ENCODE measurements around the gene CDH23.

DNA sequence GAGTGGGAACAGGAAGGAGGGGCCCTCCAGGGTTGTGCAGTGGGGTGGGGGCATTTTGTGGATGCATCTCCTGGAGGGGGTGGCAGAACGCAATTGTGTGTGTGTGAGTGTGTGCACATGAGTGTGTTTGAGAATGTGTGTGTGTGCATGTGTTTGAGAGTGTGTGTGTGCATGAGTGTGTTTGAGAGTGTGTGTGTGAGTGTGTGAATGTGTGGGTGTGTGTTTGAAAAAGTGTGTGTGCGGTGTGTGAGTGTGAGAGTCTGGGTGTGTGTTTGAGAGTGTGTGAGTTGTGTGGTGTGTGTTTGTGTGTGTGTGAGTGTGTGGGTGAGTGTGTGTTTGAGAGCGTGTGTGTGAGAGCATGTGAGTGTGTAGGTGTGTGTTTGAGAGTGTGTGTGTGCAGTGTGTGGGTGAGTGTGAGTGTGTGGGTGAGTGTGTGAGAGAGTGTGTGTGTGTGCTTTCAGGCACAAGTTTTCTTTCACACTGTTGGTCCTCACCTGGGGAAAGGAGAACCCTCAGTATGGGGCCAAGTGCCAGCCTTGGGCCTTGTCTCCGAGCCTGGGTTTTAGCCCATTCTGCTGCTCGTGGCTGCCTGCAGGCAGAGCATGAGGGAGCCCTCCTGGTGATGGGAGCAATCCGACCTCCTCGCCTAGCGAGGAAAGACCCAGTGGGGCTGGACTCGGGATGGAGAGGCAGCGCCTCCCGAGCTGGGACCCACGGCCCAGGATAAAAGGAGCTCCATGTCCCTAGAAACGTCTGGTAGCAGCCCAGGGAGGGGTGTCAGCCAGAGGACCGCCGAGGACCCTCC, 35.6 kb downstream of the CDH23 start:
- TF ChIP-seq, protein P1, sequence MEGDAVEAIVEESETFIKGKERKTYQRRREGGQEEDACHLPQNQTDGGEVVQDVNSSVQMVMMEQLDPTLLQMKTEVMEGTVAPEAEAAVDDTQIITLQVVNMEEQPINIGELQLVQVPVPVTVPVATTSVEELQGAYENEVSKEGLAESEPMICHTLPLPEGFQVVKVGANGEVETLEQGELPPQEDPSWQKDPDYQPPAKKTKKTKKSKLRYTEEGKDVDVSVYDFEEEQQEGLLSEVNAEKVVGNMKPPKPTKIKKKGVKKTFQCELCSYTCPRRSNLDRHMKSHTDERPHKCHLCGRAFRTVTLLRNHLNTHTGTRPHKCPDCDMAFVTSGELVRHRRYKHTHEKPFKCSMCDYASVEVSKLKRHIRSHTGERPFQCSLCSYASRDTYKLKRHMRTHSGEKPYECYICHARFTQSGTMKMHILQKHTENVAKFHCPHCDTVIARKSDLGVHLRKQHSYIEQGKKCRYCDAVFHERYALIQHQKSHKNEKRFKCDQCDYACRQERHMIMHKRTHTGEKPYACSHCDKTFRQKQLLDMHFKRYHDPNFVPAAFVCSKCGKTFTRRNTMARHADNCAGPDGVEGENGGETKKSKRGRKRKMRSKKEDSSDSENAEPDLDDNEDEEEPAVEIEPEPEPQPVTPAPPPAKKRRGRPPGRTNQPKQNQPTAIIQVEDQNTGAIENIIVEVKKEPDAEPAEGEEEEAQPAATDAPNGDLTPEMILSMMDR (IDR thresholded peaks at IDR 0.05), result no peak
- no peak for TF ChIP-seq ZFX (IDR thresholded peaks at IDR 0.05; ENCODE audit: borderline replicate concordance)

Measured in 22Rv1 (cell line).